A549 (cell line): ENCODE measurements around the gene HAUS6. TPM values are rescaled to one million over a fixed set of nuclear protein-coding genes. Genes with fewer than 3 reads are reported as not detected.

Experiments used
- ATAC-seq, 2 experiments: fragments of 200-7000 bp in 1 of 2; fragments of >200 bp in 1 of 2; cut with Nextera tagmentation in 1 of 2; cut with Tn5 transposase in 1 of 2; 3 replicates each; pipeline versions ENCODE4 v1.8.0 to v1.9.1; 2018 to 2020; ENCODE audit warnings: mild to moderate bottlenecking in 1 of 2, moderate library complexity in 1 of 2
- CTCF ChIA-PET: fragments of 300-600 bp; sonication (Branson Sonifier 250); formaldehyde crosslinking; extraction: SDS; loops from one replicate; lab custom pipeline; 2021; ENCODE audit warnings: antibody characterized with exemption, inconsistent platforms; lab: Yijun Ruan, JAX
- POLR2A ChIA-PET: fragments of 350-600 bp; formaldehyde crosslinking; extraction: SDS; loops from one replicate; lab custom pipeline; 2021; ENCODE audit warnings: antibody characterized with exemption, inconsistent platforms; lab: Yijun Ruan, JAX
- DNase-seq, 2 experiments: peaks; one replicate each; pipeline versions ENCODE4 v3.0.0 to v3.0.0-alpha.2; 2011 to 2016; ENCODE audit warnings: low read depth in 1 of 2, low spot score in 1 of 2
- FAIRE-seq: peaks from 2 replicates; lab custom pipeline; 2011; peaks lifted over from hg19 to GRCh38; lab: Jason Lieb, UNC
- H3K27ac ChIP-seq, 2 experiments: fragments of >200 bp; sonication (Bioruptor Twin); formaldehyde crosslinking; 3 replicates each; pipeline ENCODE4 v1.5.1; 2016 to 2017
- H3K4me1 ChIP-seq: fragments of >200 bp; sonication (Bioruptor Twin); formaldehyde crosslinking; 3 replicates; pipeline ENCODE4 v1.6.1; 2016
- H3K4me2 ChIP-seq: fragments of >200 bp; sonication (Bioruptor Twin); formaldehyde crosslinking; 3 replicates; pipeline ENCODE4 v1.6.1; 2016
- H3K4me3 ChIP-seq: fragments of >200 bp; sonication (Bioruptor Twin); formaldehyde crosslinking; 3 replicates; pipeline ENCODE4 v1.5.1; 2016
- H3K9me3 ChIP-seq: fragments of >200 bp; sonication (Bioruptor Twin); formaldehyde crosslinking; 3 replicates; pipeline ENCODE4 v1.6.1; 2016
- ATOH8 ChIP-seq: fragments of 250-450 bp; sonication (Bioruptor Pico); IDR thresholded peaks from 2 replicates; pipeline ENCODE4 v1.5.0; 2020; ENCODE audit warnings: low read depth, mild to moderate bottlenecking, moderate library complexity
- CEBPB ChIP-seq, 2 experiments: fragments of >200 bp in 1 of 2; sonication (Bioruptor Twin) in 1 of 2; formaldehyde crosslinking in 1 of 2; IDR thresholded peaks; 2 replicates each; pipeline ENCODE4 v1.6.1; 2012 to 2016
- CHD2 ChIP-seq: fragments of 150-350 bp; IDR thresholded peaks from 2 replicates; pipeline ENCODE4 v1.6.1; 2014; ENCODE audit warnings: low read length; ENCODE audit not compliant: partially characterized antibody
- CHD4 ChIP-seq: fragments of 200-600 bp; sonication (generic); IDR thresholded peaks from 2 replicates; pipeline ENCODE4 v1.6.1; 2016; ENCODE audit warnings: antibody characterized with exemption, mild to moderate bottlenecking, borderline replicate concordance
- ELK1 ChIP-seq: fragments of 150-350 bp; IDR thresholded peaks from 2 replicates; pipeline ENCODE4 v1.6.1; 2014; ENCODE audit warnings: low read depth, mild to moderate bottlenecking, low read length
- FOSB ChIP-seq: fragments of 250-450 bp; sonication (Bioruptor Pico); IDR thresholded peaks from 2 replicates; pipeline ENCODE4 v1.5.0; 2020; ENCODE audit warnings: mild to moderate bottlenecking, moderate library complexity
- HDAC2 ChIP-seq: fragments of 200-600 bp; sonication (generic); IDR thresholded peaks from 2 replicates; pipeline ENCODE4 v1.6.1; 2016
- HES2 ChIP-seq: fragments of >200 bp; sonication (Bioruptor Twin); formaldehyde crosslinking; IDR thresholded peaks from 2 replicates; pipeline ENCODE4 v1.6.1; 2016
- HEYL ChIP-seq: fragments of 250-450 bp; sonication (Bioruptor Pico); IDR thresholded peaks from 2 replicates; pipeline ENCODE4 v1.8.0; 2021; ENCODE audit warnings: mild to moderate bottlenecking, moderate library complexity
- HOXB13 ChIP-seq: fragments of 250-450 bp; sonication (Bioruptor Pico); IDR thresholded peaks from 2 replicates; pipeline ENCODE4 v1.5.0; 2020; ENCODE audit warnings: low read depth, mild to moderate bottlenecking, moderate library complexity
- JUN ChIP-seq, 2 experiments: fragments of >200 bp; sonication (Bioruptor Twin); formaldehyde crosslinking; IDR thresholded peaks; 2 replicates in 1 of 2; 3 replicates in 1 of 2; pipeline ENCODE4 v1.6.1; 2016 to 2017
- KDM1A ChIP-seq: fragments of 200-600 bp; sonication (generic); IDR thresholded peaks from 2 replicates; pipeline ENCODE4 v1.6.1; 2016; ENCODE audit warnings: low read depth, mild to moderate bottlenecking
- NR3C1 ChIP-seq: fragments of >200 bp; sonication (Bioruptor Twin); formaldehyde crosslinking; IDR thresholded peaks from 3 replicates; pipeline ENCODE4 v1.6.1; 2017
- PHF8 ChIP-seq: fragments of 200-600 bp; sonication (generic); IDR thresholded peaks from 2 replicates; pipeline ENCODE4 v1.6.1; 2016; ENCODE audit warnings: low read depth, mild to moderate bottlenecking, antibody characterized with exemption, moderate library complexity, borderline replicate concordance
- POLR2A ChIP-seq: IDR thresholded peaks from 2 replicates; pipeline ENCODE4 v1.6.1; 2012; ENCODE audit warnings: mild to moderate bottlenecking, low read length
- POLR2AphosphoS2 ChIP-seq: conservative IDR thresholded peaks from 2 replicates; pipeline ENCODE4 v1.6.1; 2012; ENCODE audit warnings: low read length, improper control_type of control experiment, inconsistent platforms
- RFX5 ChIP-seq: fragments of 450-650 bp; IDR thresholded peaks from 2 replicates; pipeline ENCODE4 v1.7.1; 2014; ENCODE audit warnings: antibody characterized with exemption, mild to moderate bottlenecking, moderate library complexity
- RNF2 ChIP-seq: fragments of 200-600 bp; sonication (generic); IDR thresholded peaks from 2 replicates; pipeline ENCODE4 v1.6.1; 2016; ENCODE audit warnings: low read depth, mild to moderate bottlenecking, antibody characterized with exemption, moderate library complexity, borderline replicate concordance
- USF2 ChIP-seq: fragments of 450-650 bp; IDR thresholded peaks from 2 replicates; pipeline ENCODE4 v1.6.1; 2014; ENCODE audit warnings: antibody characterized with exemption
- ZC3H11A ChIP-seq: fragments of 450-650 bp; IDR thresholded peaks from 2 replicates; pipeline ENCODE4 v1.6.1; 2014; ENCODE audit warnings: antibody characterized with exemption, mild to moderate bottlenecking
- ZFP36 ChIP-seq: fragments of 450-650 bp; IDR thresholded peaks from 2 replicates; pipeline ENCODE4 v1.6.1; 2014; ENCODE audit warnings: borderline replicate concordance; ENCODE audit not compliant: partially characterized antibody
- WGBS: methylation state at CpG from one replicate; pipeline ENCODE4 v1.1.6; 2017; ENCODE audit errors: missing lambda C conversion rate; 5-methylcytosine and 5-hydroxymethylcytosine counted together
- polyA plus RNA-seq, 4 experiments: library from polyadenylated mRNA; depleted of rRNA in 3 of 4; stranded (reverse); fragments of >200 nt; fragmentation: RNase III in 1 of 4; extraction: RNeasy Plus Mini Kit Qiagen cat#74134 plus additional on column Dnase treatment in 1 of 4; gene quantifications; 2 replicates in 3 of 4; 3 replicates in 1 of 4; pipeline ENCODE4 v1.2.3, GENCODE V29; 2011 to 2017

Gene HAUS6
- polyA plus RNA-seq, 2 of the 4 experiments (the other 2 are of a cell fraction): 22.4 to 34.6 TPM

GRCh38 chr9:19149230-19149629 lies 46.5 kb upstream of the HAUS6 start (continued):
- no peak for TF ChIP-seq PHF8
- TF ChIP-seq FOSB (CRISPR knock-in tag): no peak

GRCh38 chr9:19148187-19148586 lies 45.5 kb upstream of the HAUS6 start:
- ChIA-PET CTCF (no interaction called here), POLR2A (no interaction called here)
- DNase-seq (no peak), ATAC-seq (no peak), FAIRE-seq (no peak)
- TF ChIP-seq JUN (IDR thresholded peaks at IDR 0.05) (no peak), ZC3H11A (no peak), USF2 (no peak), CHD2 (no peak), ELK1 (no peak), CHD4 (no peak), POLR2AphosphoS2 (no peak), HES2 (no peak), FOSB (CRISPR knock-in tag) (no peak), ZFP36 (no peak), KDM1A (no peak), ATOH8 (CRISPR knock-in tag) (no peak), HEYL (CRISPR knock-in tag) (no peak), HOXB13 (CRISPR knock-in tag) (no peak), POLR2A (no peak), RNF2 (no peak), RFX5 (no peak)
- no peak overlapping the region for H3K4me3 ChIP-seq
- no peaks in the 10 kb centered on the region for H3K9me3 ChIP-seq
- H3K4me1 ChIP-seq: peaks cover 7% of the 10 kb centered on the region; the same call in 2 of the 3 replicates
- WGBS: 76% methylated on average over 5 of the region's 5 CpGs
- H3K4me2 ChIP-seq: no peak overlapping the region
- no peak overlapping the region for H3K27ac ChIP-seq

GRCh38 chr9:19146441-19147024 lies 43.8 kb upstream of the HAUS6 start:
- ATAC-seq (no peak), DNase-seq (no peak), FAIRE-seq (no peak)
- Histone ChIP-seq H3K9me3 (no peaks in the 10 kb centered on the region), H3K4me3 (no peak overlapping the region), H3K4me1 (peaks cover 16% of the 10 kb centered on the region; the same call in 2 of the 3 replicates), H3K27ac (no peak overlapping the region), H3K4me2 (no peak overlapping the region)
- WGBS: 61% methylated on average over 7 of the region's 7 CpGs
- ChIA-PET POLR2A (no interaction called here), CTCF (interaction anchor here (1.4 kb wide), 2 partner anchors 27 to 311 kb away, joined by 3 to 5 read pairs; no protein-coding TSS in a partner anchor)
- TF ChIP-seq NR3C1: no peak
- TF ChIP-seq CEBPB (IDR thresholded peaks at IDR 0.05): no peak
- TF ChIP-seq HDAC2: no peak
